Body of pancreas (tissue), 4 donors: ENCODE data around the gene RGMA. TPM values are rescaled to one million over a fixed set of nuclear protein-coding genes. Genes with fewer than 3 reads are reported as not detected.

Source experiments
- ATAC-seq: fragments of 150-250 bp; one replicate; pipeline ENCODE4 v1.9.1; 2016
- DNase-seq, 4 donors: peaks; one replicate each; pipeline ENCODE4 v3.0.0-alpha.2; 2019
- H3K27ac ChIP-seq, 4 donors: fragments of 200-600 bp; sonication (generic); 1 replicate in 3 of 4; 2 replicates in 1 of 4; pipeline versions ENCODE4 v1.5.1 to v1.6.1; 2016 to 2019; ENCODE audit warnings: mild to moderate bottlenecking in 1 of 4, mixed read lengths in 1 of 4, moderate library complexity in 1 of 4
- H3K27me3 ChIP-seq, 2 donors: fragments of 200-600 bp; sonication (generic); one replicate each; pipeline ENCODE4 v1.6.0; 2016; ENCODE audit warnings: mild to moderate bottlenecking in 1 of 2
- H3K36me3 ChIP-seq, 2 donors: fragments of 200-600 bp; sonication (generic); replicated peaks in 1 of 2; 2 replicates each; pipeline ENCODE4 v1.5.1; 2016; ENCODE audit warnings: low read depth in 2 of 2; ENCODE audit not compliant: insufficient read depth in 1 of 2
- H3K4me1 ChIP-seq: fragments of 200-600 bp; sonication (generic); one replicate; pipeline ENCODE4 v1.6.0; 2016
- H3K4me3 ChIP-seq, 2 donors: fragments of 200-600 bp; sonication (generic); 1 replicate in 1 of 2; 2 replicates in 1 of 2; pipeline ENCODE4 v1.5.1; 2016 to 2019
- H3K9me3 ChIP-seq, 3 donors: fragments of 200-600 bp; sonication (generic); 1 replicate in 2 of 3; 2 replicates in 1 of 3; pipeline ENCODE4 v1.5.1; 2016
- CTCF ChIP-seq, 7 experiments: fragments of 450-650 bp in 4 of 7; fragments of 200-600 bp in 3 of 7; sonication (generic) in 3 of 7; IDR thresholded peaks; one replicate each; pipeline ENCODE4 v1.5.1; 2016 to 2019; ENCODE audit warnings: antibody characterized with exemption in 7 of 7
- POLR2A ChIP-seq, 3 donors: fragments of 450-650 bp; IDR thresholded peaks; one replicate each; pipeline ENCODE4 v1.6.1; 2016; ENCODE audit warnings: antibody characterized with exemption in 3 of 3, mild to moderate bottlenecking in 2 of 3
- WGBS, 2 donors: methylation state at CpG; one replicate each; pipeline ENCODE4 v1.1.5; 2017; 5-methylcytosine and 5-hydroxymethylcytosine counted together
- intact Hi-C: fragments of 100-400 bp; cut with DNase I; formaldehyde crosslinking; loops from one replicate; pipeline ENCODE4 v1.15.1; 2023
- total RNA-seq, 2 donors: library from RNA; depleted of rRNA; stranded (reverse); fragments of >200 nt; gene quantifications; one replicate each; pipeline ENCODE4 v1.1.0, GENCODE V29; 2016

Gene RGMA
- total RNA-seq: 1 to 10 TPM; 8.8 to 9.2 TPM

GRCh38 chr15:93088981-93089726, at the start of gene RGMA:
Gene RGMA, minus strand, starts transcription at chr15:93089211. Its CDS starts 279 bp downstream, at chr15:93088932.
- Histone ChIP-seq H3K27ac (peak within 1 kb of the TSS in 3 of 4 donors; percentile 20 to 47 (median 22)), H3K4me1 (peaks cover 31% of the 10 kb centered on the region), H3K36me3 (no peaks in the 10 kb centered on the region), H3K27me3 (no peaks in the 10 kb centered on the region), H3K4me3 (peak within 1 kb of the TSS; percentile 5 to 47), H3K9me3 (no peaks in the 10 kb centered on the region)
- TF ChIP-seq POLR2A (IDR thresholded peaks at IDR 0.05) (no peak), CTCF (IDR thresholded peaks at IDR 0.05) (no peak)
- intact Hi-C loops: no loop called here
- 1 to 7% methylated on average over 8 to 48 of the region's 92 CpGs for WGBS, 2 donors
- ATAC-seq: peak; percentile 47
- DNase-seq: peak in 3 of 4 donors; percentile 25 to 57 (median 31)

DNA sequence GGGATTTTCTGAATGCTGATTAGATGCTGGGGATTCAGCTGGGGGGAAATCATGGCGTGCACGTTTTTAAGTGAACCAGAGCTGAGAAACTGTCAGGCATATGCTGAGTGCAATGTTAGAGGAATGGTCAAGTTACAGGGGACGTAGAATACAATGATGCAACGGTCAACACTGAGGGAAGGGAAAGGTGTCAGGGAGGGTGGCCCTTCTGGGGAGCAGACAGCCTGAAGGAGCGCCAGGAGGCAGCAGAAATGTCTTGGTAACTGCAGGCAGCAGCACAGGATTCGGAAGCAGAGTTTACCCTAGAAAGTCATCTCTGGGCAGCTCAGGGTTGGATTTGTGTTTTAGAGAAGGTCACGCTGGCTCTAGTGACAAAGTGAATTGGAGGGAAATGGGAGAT, 47.6 kb upstream of the RGMA start:
- no peak for DNase-seq
- no peak overlapping the region for H3K4me3 ChIP-seq
- TF ChIP-seq CTCF (IDR thresholded peaks at IDR 0.05): no peak
- TF ChIP-seq POLR2A (IDR thresholded peaks at IDR 0.05): no peak

GRCh38 chr15:93135997-93136397, 47.0 kb upstream of the RGMA start:
- intact Hi-C loops: no loop called here
- Histone ChIP-seq H3K4me3 (no peak overlapping the region), H3K4me1 (no peaks in the 10 kb centered on the region), H3K27me3 (no peaks in the 10 kb centered on the region), H3K27ac (no peak overlapping the region), H3K36me3 (no peaks in the 10 kb centered on the region), H3K9me3 (no peaks in the 10 kb centered on the region)
- TF ChIP-seq CTCF (IDR thresholded peaks at IDR 0.05) (no peak), POLR2A (IDR thresholded peaks at IDR 0.05) (no peak)
- 89 to 90% methylated on average over 3 of the region's 3 CpGs for WGBS, 2 donors
- DNase-seq: no peak
- ATAC-seq: no peak

More for the DNA sequence above, 47.6 kb upstream of the RGMA start:
- Histone ChIP-seq H3K9me3 (no peaks in the 10 kb centered on the region), H3K36me3 (no peaks in the 10 kb centered on the region), H3K4me1 (no peaks in the 10 kb centered on the region), H3K27me3 (no peaks in the 10 kb centered on the region), H3K27ac (no peak overlapping the region)
- intact Hi-C loops: no loop called here
- 78 to 90% methylated on average over 7 of the region's 7 CpGs for WGBS, 2 donors
- ATAC-seq: no peak

- DNase-seq: no peak
- H3K27me3 ChIP-seq: no peaks in the 10 kb centered on the region
- H3K4me3 ChIP-seq: no peak overlapping the region
- no peak for ATAC-seq
- no peaks in the 10 kb centered on the region for H3K9me3 ChIP-seq
- WGBS, 2 donors: 87 to 95% methylated on average over 3 of the region's 3 CpGs
- H3K36me3 ChIP-seq: no peaks in the 10 kb centered on the region
- H3K27ac ChIP-seq: no peak overlapping the region
- no peak for TF ChIP-seq CTCF (IDR thresholded peaks at IDR 0.05)
- intact Hi-C loops: no loop called here
- H3K4me1 ChIP-seq: no peaks in the 10 kb centered on the region
Observed at GRCh38 chr15:93135459-93135858, 46.4 kb upstream of the RGMA start.
